HepG2 (cell line): ENCODE measurements around the gene ENC1. TPM values are rescaled to one million over a fixed set of nuclear protein-coding genes. Genes with fewer than 3 reads are reported as not detected.

ENCODE experiments used
- CHD2 ChIP-seq: IDR thresholded peaks from 2 replicates; pipeline ENCODE4 v1.6.1; 2011; ENCODE audit warnings: low read depth, low read length, improper control_type of control experiment
- ELF3 ChIP-seq: IDR thresholded peaks from 2 replicates; pipeline ENCODE4 v1.6.1; 2016; ENCODE audit warnings: missing genetic modification reagents, missing compliant biosample characterization
- FOSL2 ChIP-seq: sonication (generic); formaldehyde crosslinking; IDR thresholded peaks from 2 replicates; pipeline ENCODE4 v1.4.0; 2020; ENCODE audit warnings: missing genetic modification reagents
- HNF4G ChIP-seq, 2 experiments: sonication (generic) in 1 of 2; formaldehyde crosslinking in 1 of 2; IDR thresholded peaks; 2 replicates each; pipeline versions ENCODE4 v1.4.0 to v1.6.1; 2011 to 2020; ENCODE audit warnings: borderline replicate concordance in 2 of 2, low read depth in 2 of 2, mild to moderate bottlenecking in 2 of 2, low read length in 1 of 2, missing genetic modification reagents in 1 of 2, moderate library complexity in 1 of 2
- HOXA7 ChIP-seq: sonication (generic); formaldehyde crosslinking; IDR thresholded peaks from 2 replicates; pipeline ENCODE4 v1.8.1; 2022; ENCODE audit warnings: mild to moderate bottlenecking, missing genetic modification reagents, moderate library complexity
- IRF2 ChIP-seq: IDR thresholded peaks from 2 replicates; pipeline ENCODE4 v1.6.1; 2018; ENCODE audit warnings: missing genetic modification reagents, missing compliant biosample characterization
- MED1 ChIP-seq: sonication (generic); formaldehyde crosslinking; IDR thresholded peaks from 2 replicates; pipeline ENCODE4 v1.4.0; 2020; ENCODE audit warnings: missing genetic modification reagents
- NR2C2 ChIP-seq: sonication (generic); formaldehyde crosslinking; IDR thresholded peaks from 2 replicates; pipeline ENCODE4 v1.4.0; 2020; ENCODE audit warnings: missing genetic modification reagents, mild to moderate bottlenecking, moderate library complexity, borderline replicate concordance
- NR2F6 ChIP-seq, 2 experiments: IDR thresholded peaks; 2 replicates each; pipeline ENCODE4 v1.6.1; 2016; ENCODE audit warnings: antibody characterized with exemption in 1 of 2, mild to moderate bottlenecking in 1 of 2
- SOX5 ChIP-seq: IDR thresholded peaks from 2 replicates; pipeline ENCODE4 v1.6.1; 2016; ENCODE audit warnings: borderline replicate concordance
- ZFP90 ChIP-seq: sonication (generic); formaldehyde crosslinking; IDR thresholded peaks from 2 replicates; pipeline ENCODE4 v1.8.0; 2022; ENCODE audit warnings: missing genetic modification reagents, mild to moderate bottlenecking, inconsistent platforms, borderline replicate concordance
- ZMYM4 ChIP-seq: sonication (generic); formaldehyde crosslinking; IDR thresholded peaks from 2 replicates; pipeline ENCODE4 v1.8.1; 2023; ENCODE audit warnings: mild to moderate bottlenecking, missing genetic modification reagents
- ZNF768 ChIP-seq: sonication (generic); formaldehyde crosslinking; IDR thresholded peaks from 2 replicates; pipeline ENCODE4 v1.4.0; 2020; ENCODE audit warnings: missing genetic modification reagents
- ZNF780A ChIP-seq: sonication (generic); formaldehyde crosslinking; IDR thresholded peaks from 2 replicates; pipeline ENCODE4 v1.8.0; 2022; ENCODE audit warnings: mild to moderate bottlenecking, missing genetic modification reagents, moderate library complexity
- polyA plus RNA-seq, 8 experiments: library from polyadenylated mRNA; depleted of rRNA in 3 of 8; stranded (reverse) in 7 of 8; unstranded in 1 of 8; fragments of >200 nt; fragmentation: Illumina TruSeq in 4 of 8; extraction: Trizol in 4 of 8; gene quantifications; 2 replicates each; pipeline versions ENCODE4 v1.2.1 to v1.2.3, GENCODE V29; 2011 to 2016; ENCODE audit warnings: low read depth in 4 of 8, missing spikeins in 1 of 8, mixed read lengths in 1 of 8; ENCODE audit not compliant: insufficient read depth in 1 of 8
- total RNA-seq, 5 experiments: library from RNA; depleted of rRNA; stranded (reverse); fragments of >200 nt; fragmentation: Illumina TruSeq; extraction: Trizol; gene quantifications; 2 replicates each; pipeline ENCODE4 v1.2.3, GENCODE V29; 2016; ENCODE audit warnings: low read depth in 1 of 5
- TF ChIP-seq, protein P1 (sequence below): sonication (generic); formaldehyde crosslinking; IDR thresholded peaks from 2 replicates; pipeline ENCODE4 v1.4.0; 2020; ENCODE audit warnings: missing genetic modification reagents
- TF ChIP-seq, protein P2 (sequence below): sonication (generic); formaldehyde crosslinking; IDR thresholded peaks from 2 replicates; pipeline ENCODE4 v1.8.1; 2023; ENCODE audit warnings: mild to moderate bottlenecking, missing genetic modification reagents, borderline replicate concordance
- TF ChIP-seq, protein P3 (sequence below): IDR thresholded peaks from 2 replicates; pipeline ENCODE4 v1.6.1; 2012; ENCODE audit warnings: low read depth, low read length, improper control_type of control experiment
- TF ChIP-seq, protein P4 (sequence below): sonication (generic); IDR thresholded peaks from 2 replicates; pipeline ENCODE4 v1.6.1; 2016; ENCODE audit warnings: low read depth, borderline replicate concordance
- TF ChIP-seq, protein P5 (sequence below): IDR thresholded peaks from 2 replicates; pipeline ENCODE4 v1.4.0; 2020; ENCODE audit warnings: mild to moderate bottlenecking, missing genetic modification reagents

ENC1 gene
- total and polyA plus RNA-seq, 2 of the 13 experiments (the other 11 are each of a cell fraction or from before 2014, with no cell fraction given), result 63.8 to 64.4 TPM

DNA sequence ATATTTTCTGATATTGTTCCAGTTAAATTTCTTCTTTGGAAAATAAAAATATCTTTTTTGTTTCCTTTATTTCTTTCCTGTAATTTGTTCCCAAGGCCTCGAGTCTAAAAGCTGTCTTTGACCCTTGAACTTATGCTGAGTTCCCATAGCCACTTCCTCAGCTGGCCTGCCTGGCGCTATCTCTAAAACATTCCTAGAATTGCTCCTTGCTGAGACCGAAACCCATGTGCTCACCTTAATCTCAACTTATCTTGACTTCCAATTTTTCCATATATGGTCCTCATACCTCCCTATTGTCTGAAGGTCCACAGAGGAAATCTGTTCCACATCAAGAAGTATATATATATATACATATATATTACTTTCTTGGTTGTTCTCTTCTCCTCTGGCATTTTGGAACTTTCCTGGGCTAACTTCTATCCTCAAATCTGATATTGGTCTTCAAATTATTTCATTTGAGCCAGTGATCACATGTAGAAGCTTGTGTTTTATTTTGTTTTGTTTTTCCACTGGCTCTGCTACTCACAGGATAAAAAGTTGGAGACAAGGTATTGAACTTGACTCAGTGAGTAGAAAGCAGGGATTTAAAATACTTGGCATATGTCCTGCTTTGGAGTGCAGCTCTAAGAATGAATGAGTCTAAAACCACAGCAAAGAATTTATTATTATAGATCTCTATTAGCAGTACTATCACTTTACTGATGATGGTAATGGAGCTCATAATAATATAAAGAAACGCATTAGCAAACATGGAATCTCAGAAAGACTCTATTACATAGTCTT, 45.2 kb downstream of the ENC1 start (continued):
- TF ChIP-seq, protein P1, sequence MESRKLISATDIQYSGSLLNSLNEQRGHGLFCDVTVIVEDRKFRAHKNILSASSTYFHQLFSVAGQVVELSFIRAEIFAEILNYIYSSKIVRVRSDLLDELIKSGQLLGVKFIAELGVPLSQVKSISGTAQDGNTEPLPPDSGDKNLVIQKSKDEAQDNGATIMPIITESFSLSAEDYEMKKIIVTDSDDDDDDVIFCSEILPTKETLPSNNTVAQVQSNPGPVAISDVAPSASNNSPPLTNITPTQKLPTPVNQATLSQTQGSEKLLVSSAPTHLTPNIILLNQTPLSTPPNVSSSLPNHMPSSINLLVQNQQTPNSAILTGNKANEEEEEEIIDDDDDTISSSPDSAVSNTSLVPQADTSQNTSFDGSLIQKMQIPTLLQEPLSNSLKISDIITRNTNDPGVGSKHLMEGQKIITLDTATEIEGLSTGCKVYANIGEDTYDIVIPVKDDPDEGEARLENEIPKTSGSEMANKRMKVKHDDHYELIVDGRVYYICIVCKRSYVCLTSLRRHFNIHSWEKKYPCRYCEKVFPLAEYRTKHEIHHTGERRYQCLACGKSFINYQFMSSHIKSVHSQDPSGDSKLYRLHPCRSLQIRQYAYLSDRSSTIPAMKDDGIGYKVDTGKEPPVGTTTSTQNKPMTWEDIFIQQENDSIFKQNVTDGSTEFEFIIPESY, result 0 out of 2 replicates have a peak, but pooled peaks have one; percentile 18
- TF ChIP-seq, protein P2, sequence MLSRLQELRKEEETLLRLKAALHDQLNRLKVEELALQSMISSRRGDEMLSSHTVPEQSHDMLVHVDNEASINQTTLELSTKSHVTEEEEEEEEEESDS, result no peak
- TF ChIP-seq HOXA7 (CRISPR knock-in tag), result no peak
- peak; percentile 61; the same call in 1 of the 2 replicates for TF ChIP-seq HNF4G (IDR thresholded peaks at IDR 0.05; ENCODE audit: borderline replicate concordance, low read depth, low read length)
- TF ChIP-seq HNF4G (CRISPR knock-in tag; IDR thresholded peaks at IDR 0.05; ENCODE audit: borderline replicate concordance, low read depth), result no peak
- TF ChIP-seq NR2C2 (CRISPR knock-in tag), result peak; percentile 60
- TF ChIP-seq, protein P3, sequence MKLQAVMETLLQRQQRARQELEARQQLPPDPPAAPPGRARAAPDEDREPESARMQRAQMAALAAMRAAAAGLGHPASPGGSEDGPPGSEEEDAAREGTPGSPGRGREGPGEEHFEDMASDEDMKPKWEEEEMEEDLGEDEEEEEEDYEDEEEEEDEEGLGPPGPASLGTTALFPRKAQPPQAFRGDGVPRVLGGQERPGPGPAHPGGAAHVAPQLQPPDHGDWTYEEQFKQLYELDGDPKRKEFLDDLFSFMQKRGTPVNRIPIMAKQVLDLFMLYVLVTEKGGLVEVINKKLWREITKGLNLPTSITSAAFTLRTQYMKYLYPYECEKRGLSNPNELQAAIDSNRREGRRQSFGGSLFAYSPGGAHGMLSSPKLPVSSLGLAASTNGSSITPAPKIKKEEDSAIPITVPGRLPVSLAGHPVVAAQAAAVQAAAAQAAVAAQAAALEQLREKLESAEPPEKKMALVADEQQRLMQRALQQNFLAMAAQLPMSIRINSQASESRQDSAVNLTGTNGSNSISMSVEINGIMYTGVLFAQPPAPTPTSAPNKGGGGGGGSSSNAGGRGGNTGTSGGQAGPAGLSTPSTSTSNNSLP, result peak; percentile 50; the same call in 1 of the 2 replicates
- peak; percentile 43; the same call in 1 of the 2 replicates for TF ChIP-seq ELF3
- peak; percentile 42; the same call in 1 of the 2 replicates for TF ChIP-seq NR2F6 (IDR thresholded peaks at IDR 0.05)
- TF ChIP-seq NR2F6 (CRISPR knock-in tag; IDR thresholded peaks at IDR 0.05), result 0 out of 2 replicates have a peak, but pooled peaks have one; percentile 58
- TF ChIP-seq, protein P4, sequence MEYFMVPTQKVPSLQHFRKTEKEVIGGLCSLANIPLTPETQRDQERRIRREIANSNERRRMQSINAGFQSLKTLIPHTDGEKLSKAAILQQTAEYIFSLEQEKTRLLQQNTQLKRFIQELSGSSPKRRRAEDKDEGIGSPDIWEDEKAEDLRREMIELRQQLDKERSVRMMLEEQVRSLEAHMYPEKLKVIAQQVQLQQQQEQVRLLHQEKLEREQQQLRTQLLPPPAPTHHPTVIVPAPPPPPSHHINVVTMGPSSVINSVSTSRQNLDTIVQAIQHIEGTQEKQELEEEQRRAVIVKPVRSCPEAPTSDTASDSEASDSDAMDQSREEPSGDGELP, result peak; percentile 82; the same call in 1 of the 2 replicates
- peak; percentile 37; the same call in 1 of the 2 replicates for TF ChIP-seq MED1 (CRISPR knock-in tag)
- TF ChIP-seq ZNF780A (CRISPR knock-in tag), result no peak
- no peak for TF ChIP-seq ZFP90
- TF ChIP-seq IRF2 (CRISPR knock-in tag), result 0 out of 2 replicates have a peak, but pooled peaks have one; percentile 32
- no peak for TF ChIP-seq ZNF768 (CRISPR knock-in tag)
- 0 out of 2 replicates have a peak, but pooled peaks have one; percentile 29 for TF ChIP-seq ZMYM4 (CRISPR knock-in tag)
- no peak for TF ChIP-seq CHD2
- TF ChIP-seq SOX5 (CRISPR knock-in tag), result peak; percentile 21; the same call in 1 of the 2 replicates
- TF ChIP-seq FOSL2 (CRISPR knock-in tag), result peak; percentile 32; the same call in 1 of the 2 replicates
- TF ChIP-seq, protein P5, sequence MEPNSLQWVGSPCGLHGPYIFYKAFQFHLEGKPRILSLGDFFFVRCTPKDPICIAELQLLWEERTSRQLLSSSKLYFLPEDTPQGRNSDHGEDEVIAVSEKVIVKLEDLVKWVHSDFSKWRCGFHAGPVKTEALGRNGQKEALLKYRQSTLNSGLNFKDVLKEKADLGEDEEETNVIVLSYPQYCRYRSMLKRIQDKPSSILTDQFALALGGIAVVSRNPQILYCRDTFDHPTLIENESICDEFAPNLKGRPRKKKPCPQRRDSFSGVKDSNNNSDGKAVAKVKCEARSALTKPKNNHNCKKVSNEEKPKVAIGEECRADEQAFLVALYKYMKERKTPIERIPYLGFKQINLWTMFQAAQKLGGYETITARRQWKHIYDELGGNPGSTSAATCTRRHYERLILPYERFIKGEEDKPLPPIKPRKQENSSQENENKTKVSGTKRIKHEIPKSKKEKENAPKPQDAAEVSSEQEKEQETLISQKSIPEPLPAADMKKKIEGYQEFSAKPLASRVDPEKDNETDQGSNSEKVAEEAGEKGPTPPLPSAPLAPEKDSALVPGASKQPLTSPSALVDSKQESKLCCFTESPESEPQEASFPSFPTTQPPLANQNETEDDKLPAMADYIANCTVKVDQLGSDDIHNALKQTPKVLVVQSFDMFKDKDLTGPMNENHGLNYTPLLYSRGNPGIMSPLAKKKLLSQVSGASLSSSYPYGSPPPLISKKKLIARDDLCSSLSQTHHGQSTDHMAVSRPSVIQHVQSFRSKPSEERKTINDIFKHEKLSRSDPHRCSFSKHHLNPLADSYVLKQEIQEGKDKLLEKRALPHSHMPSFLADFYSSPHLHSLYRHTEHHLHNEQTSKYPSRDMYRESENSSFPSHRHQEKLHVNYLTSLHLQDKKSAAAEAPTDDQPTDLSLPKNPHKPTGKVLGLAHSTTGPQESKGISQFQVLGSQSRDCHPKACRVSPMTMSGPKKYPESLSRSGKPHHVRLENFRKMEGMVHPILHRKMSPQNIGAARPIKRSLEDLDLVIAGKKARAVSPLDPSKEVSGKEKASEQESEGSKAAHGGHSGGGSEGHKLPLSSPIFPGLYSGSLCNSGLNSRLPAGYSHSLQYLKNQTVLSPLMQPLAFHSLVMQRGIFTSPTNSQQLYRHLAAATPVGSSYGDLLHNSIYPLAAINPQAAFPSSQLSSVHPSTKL (CRISPR knock-in tag), result peak; percentile 59
